A549 (cell line): ENCODE results near the gene RNF123.

Experiments
- CTCF ChIP-seq: fragments of >200 bp; sonication (Bioruptor Twin); formaldehyde crosslinking; IDR thresholded peaks from 3 replicates; pipeline ENCODE4 v1.5.1; 2016
- EP300 ChIP-seq, 2 experiments: fragments of >200 bp; sonication (Bioruptor Twin); formaldehyde crosslinking; IDR thresholded peaks; 2 replicates in 1 of 2; 3 replicates in 1 of 2; pipeline ENCODE4 v1.6.1; 2016 to 2017
- HDAC2 ChIP-seq: fragments of 200-600 bp; sonication (generic); IDR thresholded peaks from 2 replicates; pipeline ENCODE4 v1.6.1; 2016
- HOXA7 ChIP-seq: fragments of 250-450 bp; sonication (Bioruptor Pico); IDR thresholded peaks from 2 replicates; pipeline ENCODE4 v1.5.0; 2020; ENCODE audit warnings: mild to moderate bottlenecking, moderate library complexity
- JUN ChIP-seq, 2 experiments: fragments of >200 bp; sonication (Bioruptor Twin); formaldehyde crosslinking; IDR thresholded peaks; 2 replicates in 1 of 2; 3 replicates in 1 of 2; pipeline ENCODE4 v1.6.1; 2016 to 2017
- JUNB ChIP-seq: fragments of >200 bp; sonication (Bioruptor Twin); formaldehyde crosslinking; IDR thresholded peaks from 2 replicates; pipeline ENCODE4 v1.6.1; 2016
- MAFK ChIP-seq: fragments of 450-650 bp; IDR thresholded peaks from 2 replicates; pipeline ENCODE4 v1.6.1; 2014; ENCODE audit not compliant: partially characterized antibody
- NFE2L2 ChIP-seq: fragments of 150-350 bp; conservative IDR thresholded peaks from 2 replicates; pipeline ENCODE4 v1.6.1; 2014; ENCODE audit warnings: low read length
- NR3C1 ChIP-seq: fragments of >200 bp; sonication (Bioruptor Twin); formaldehyde crosslinking; IDR thresholded peaks from 3 replicates; pipeline ENCODE4 v1.6.1; 2017
- POLR2A ChIP-seq: IDR thresholded peaks from 2 replicates; pipeline ENCODE4 v1.6.1; 2012; ENCODE audit warnings: mild to moderate bottlenecking, low read length
- RNF2 ChIP-seq: fragments of 200-600 bp; sonication (generic); IDR thresholded peaks from 2 replicates; pipeline ENCODE4 v1.6.1; 2016; ENCODE audit warnings: low read depth, mild to moderate bottlenecking, antibody characterized with exemption, moderate library complexity, borderline replicate concordance
- TF ChIP-seq, protein P1 (sequence below): fragments of 200-600 bp; sonication (generic); IDR thresholded peaks from 2 replicates; pipeline ENCODE4 v1.6.1; 2016; ENCODE audit warnings: antibody characterized with exemption, mild to moderate bottlenecking, moderate library complexity

- TF ChIP-seq POLR2A (no peak), CTCF (no peak), JUN (IDR thresholded peaks at IDR 0.05) (no peak), EP300 (IDR thresholded peaks at IDR 0.05) (no peak), NR3C1 (no peak), HDAC2 (no peak), HOXA7 (CRISPR knock-in tag) (no peak), NFE2L2 (no peak), RNF2 (no peak), JUNB (no peak), MAFK (no peak)
- TF ChIP-seq, protein P1, sequence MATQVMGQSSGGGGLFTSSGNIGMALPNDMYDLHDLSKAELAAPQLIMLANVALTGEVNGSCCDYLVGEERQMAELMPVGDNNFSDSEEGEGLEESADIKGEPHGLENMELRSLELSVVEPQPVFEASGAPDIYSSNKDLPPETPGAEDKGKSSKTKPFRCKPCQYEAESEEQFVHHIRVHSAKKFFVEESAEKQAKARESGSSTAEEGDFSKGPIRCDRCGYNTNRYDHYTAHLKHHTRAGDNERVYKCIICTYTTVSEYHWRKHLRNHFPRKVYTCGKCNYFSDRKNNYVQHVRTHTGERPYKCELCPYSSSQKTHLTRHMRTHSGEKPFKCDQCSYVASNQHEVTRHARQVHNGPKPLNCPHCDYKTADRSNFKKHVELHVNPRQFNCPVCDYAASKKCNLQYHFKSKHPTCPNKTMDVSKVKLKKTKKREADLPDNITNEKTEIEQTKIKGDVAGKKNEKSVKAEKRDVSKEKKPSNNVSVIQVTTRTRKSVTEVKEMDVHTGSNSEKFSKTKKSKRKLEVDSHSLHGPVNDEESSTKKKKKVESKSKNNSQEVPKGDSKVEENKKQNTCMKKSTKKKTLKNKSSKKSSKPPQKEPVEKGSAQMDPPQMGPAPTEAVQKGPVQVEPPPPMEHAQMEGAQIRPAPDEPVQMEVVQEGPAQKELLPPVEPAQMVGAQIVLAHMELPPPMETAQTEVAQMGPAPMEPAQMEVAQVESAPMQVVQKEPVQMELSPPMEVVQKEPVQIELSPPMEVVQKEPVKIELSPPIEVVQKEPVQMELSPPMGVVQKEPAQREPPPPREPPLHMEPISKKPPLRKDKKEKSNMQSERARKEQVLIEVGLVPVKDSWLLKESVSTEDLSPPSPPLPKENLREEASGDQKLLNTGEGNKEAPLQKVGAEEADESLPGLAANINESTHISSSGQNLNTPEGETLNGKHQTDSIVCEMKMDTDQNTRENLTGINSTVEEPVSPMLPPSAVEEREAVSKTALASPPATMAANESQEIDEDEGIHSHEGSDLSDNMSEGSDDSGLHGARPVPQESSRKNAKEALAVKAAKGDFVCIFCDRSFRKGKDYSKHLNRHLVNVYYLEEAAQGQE, result no peak
These were observed 13.4 kb upstream of the RNF123 start for GRCh38 chr3:49675912-49676311.
